WERI-Rb-1 (cell line): ENCODE measurements around the gene HHIPL2.

ENCODE experiments used
- DNase-seq: peaks from one replicate; pipeline ENCODE4 v3.0.0-alpha.2; 2020
- H3K27ac ChIP-seq: fragments of 250-450 bp; sonication (Bioruptor Pico); 2 replicates; pipeline ENCODE4 v1.5.1; 2020; ENCODE audit warnings: mild to moderate bottlenecking, moderate library complexity
- H3K27me3 ChIP-seq: fragments of 250-450 bp; sonication (Bioruptor Pico); 2 replicates; pipeline ENCODE4 v1.5.1; 2021; ENCODE audit warnings: mild to moderate bottlenecking, low read depth, moderate library complexity; ENCODE audit not compliant: insufficient read depth, severe bottlenecking
- H3K36me3 ChIP-seq: fragments of 250-450 bp; sonication (Bioruptor Pico); 2 replicates; pipeline ENCODE4 v1.5.1; 2020; ENCODE audit warnings: mild to moderate bottlenecking, moderate library complexity
- H3K4me3 ChIP-seq: 2 replicates; pipeline ENCODE4 v1.5.1; 2011; ENCODE audit warnings: low read depth, mild to moderate bottlenecking, control low read depth, low read length
- H3K9me3 ChIP-seq: fragments of 250-450 bp; sonication (Bioruptor Pico); 2 replicates; pipeline ENCODE4 v1.5.1; 2021; ENCODE audit warnings: mild to moderate bottlenecking, moderate library complexity; ENCODE audit not compliant: severe bottlenecking
- CTCF ChIP-seq: IDR thresholded peaks from 2 replicates; pipeline ENCODE4 v1.5.1; 2011; ENCODE audit warnings: low read depth, mild to moderate bottlenecking, control low read depth, inconsistent platforms, low read length

HHIPL2 gene

DNA sequence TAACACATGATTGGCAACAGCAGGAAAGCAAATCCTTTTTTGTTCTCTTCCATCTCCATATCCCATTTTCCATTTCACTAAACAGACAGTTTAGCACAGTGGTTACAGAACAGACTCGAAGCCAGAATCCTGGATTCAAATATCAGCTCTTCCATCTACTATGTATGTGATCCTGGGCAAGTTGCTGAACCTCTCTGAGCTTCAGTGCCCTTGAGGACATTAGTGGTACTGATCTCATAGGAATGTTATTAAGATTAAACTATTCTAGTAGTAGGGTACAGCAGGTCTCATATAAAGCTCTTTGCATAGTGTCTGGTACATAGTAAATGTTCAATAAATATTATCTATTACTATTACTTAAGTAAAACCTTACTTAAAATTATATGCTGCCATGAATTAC lies 13.8 kb upstream of the HHIPL2 start:
- H3K36me3 ChIP-seq: no peaks in the 10 kb centered on the region

GRCh38 chr1:222557574-222557973 lies 9.7 kb upstream of the HHIPL2 start:
- no peak overlapping the region for H3K27ac ChIP-seq
- no peaks in the 10 kb centered on the region for H3K36me3 ChIP-seq
- no peak for DNase-seq
- TF ChIP-seq CTCF: no peak
- H3K4me3 ChIP-seq: no peak overlapping the region
- no peaks in the 10 kb centered on the region for H3K9me3 ChIP-seq
- H3K27me3 ChIP-seq: no peaks in the 10 kb centered on the region

More for the DNA sequence above, 13.8 kb upstream of the HHIPL2 start:
- H3K9me3 ChIP-seq: no peaks in the 10 kb centered on the region
- H3K4me3 ChIP-seq: no peak overlapping the region
- no peak overlapping the region for H3K27ac ChIP-seq
- TF ChIP-seq CTCF: no peak
- no peaks in the 10 kb centered on the region for H3K27me3 ChIP-seq
- DNase-seq: no peak

DNA sequence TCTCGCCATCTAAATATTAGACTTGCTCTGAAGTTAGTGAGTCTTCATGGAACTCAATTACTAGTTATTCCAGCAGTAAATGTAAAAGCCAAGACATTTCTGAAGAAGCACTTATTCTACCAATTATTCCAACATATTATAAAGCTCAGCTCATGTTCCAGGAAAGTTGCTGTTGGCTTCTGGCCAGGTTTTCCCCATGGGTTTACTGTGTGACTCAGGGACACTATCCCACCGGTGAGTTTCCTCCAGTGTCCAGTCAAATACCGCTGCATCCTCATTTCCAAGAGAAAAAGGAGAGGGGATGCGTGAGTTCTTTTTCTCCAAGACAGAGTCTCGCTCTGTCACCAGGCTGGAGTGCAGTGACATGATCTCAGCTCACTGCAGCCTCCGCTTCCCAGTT lies 9.2 kb upstream of the HHIPL2 start:
- H3K27me3 ChIP-seq: no peaks in the 10 kb centered on the region
- no peak overlapping the region for H3K4me3 ChIP-seq
- no peak overlapping the region for H3K27ac ChIP-seq
- DNase-seq: no peak
- no peak for TF ChIP-seq CTCF
- H3K9me3 ChIP-seq: no peaks in the 10 kb centered on the region
- H3K36me3 ChIP-seq: no peaks in the 10 kb centered on the region

GRCh38 chr1:222555992-222556615 lies 8.2 kb upstream of the HHIPL2 start:
- no peak overlapping the region for H3K4me3 ChIP-seq
- no peak overlapping the region for H3K27ac ChIP-seq
- no peaks in the 10 kb centered on the region for H3K27me3 ChIP-seq
- TF ChIP-seq CTCF: no peak
- H3K9me3 ChIP-seq: no peaks in the 10 kb centered on the region
- no peaks in the 10 kb centered on the region for H3K36me3 ChIP-seq
- no peak for DNase-seq

GRCh38 chr1:222554177-222554576 lies 6.3 kb upstream of the HHIPL2 start:
- no peak for DNase-seq
- H3K4me3 ChIP-seq: no peak overlapping the region
- H3K27me3 ChIP-seq: no peaks in the 10 kb centered on the region
- H3K27ac ChIP-seq: no peak overlapping the region
- no peaks in the 10 kb centered on the region for H3K36me3 ChIP-seq
- no peak for TF ChIP-seq CTCF
- H3K9me3 ChIP-seq: no peaks in the 10 kb centered on the region

DNA sequence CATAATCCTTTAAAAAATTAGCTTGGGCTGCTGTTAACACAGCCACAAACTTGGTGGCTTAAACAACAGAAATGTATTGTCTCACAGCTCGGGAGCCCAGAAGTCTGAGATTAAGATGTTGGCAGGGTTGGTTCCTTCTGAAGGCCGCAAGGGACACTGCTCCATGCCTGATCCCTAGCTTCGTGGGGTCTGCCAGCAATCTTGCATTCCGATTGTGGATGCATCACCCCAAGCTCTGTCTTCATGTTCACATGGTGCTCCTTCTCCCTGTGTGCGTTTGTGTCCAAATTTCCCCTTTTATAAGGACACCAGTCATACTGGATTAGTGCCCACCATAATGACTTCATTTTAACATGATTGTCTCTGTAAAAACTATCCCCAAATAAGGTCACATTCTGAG lies 5.0 kb upstream of the HHIPL2 start:
- H3K9me3 ChIP-seq: no peaks in the 10 kb centered on the region
- no peaks in the 10 kb centered on the region for H3K27me3 ChIP-seq
- no peak overlapping the region for H3K4me3 ChIP-seq
- H3K27ac ChIP-seq: no peak overlapping the region
- no peak for DNase-seq
- TF ChIP-seq CTCF: no peak
- no peaks in the 10 kb centered on the region for H3K36me3 ChIP-seq
